ENCODE data around the gene SLC49A4. TPM values are rescaled to one million over a fixed set of nuclear protein-coding genes. Genes with fewer than 3 reads are reported as not detected.
"Not testable (repeated sequence)": the region's sequence is repeated elsewhere in the genome, so short reads cannot be mapped to it uniquely, and the experiment has no call there.

Gene SLC49A4, protein sequence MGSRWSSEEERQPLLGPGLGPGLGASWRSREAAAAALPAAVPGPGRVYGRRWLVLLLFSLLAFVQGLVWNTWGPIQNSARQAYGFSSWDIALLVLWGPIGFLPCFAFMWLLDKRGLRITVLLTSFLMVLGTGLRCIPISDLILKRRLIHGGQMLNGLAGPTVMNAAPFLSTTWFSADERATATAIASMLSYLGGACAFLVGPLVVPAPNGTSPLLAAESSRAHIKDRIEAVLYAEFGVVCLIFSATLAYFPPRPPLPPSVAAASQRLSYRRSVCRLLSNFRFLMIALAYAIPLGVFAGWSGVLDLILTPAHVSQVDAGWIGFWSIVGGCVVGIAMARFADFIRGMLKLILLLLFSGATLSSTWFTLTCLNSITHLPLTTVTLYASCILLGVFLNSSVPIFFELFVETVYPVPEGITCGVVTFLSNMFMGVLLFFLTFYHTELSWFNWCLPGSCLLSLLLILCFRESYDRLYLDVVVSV
- 32.1 TPM for total RNA-seq

DNA sequence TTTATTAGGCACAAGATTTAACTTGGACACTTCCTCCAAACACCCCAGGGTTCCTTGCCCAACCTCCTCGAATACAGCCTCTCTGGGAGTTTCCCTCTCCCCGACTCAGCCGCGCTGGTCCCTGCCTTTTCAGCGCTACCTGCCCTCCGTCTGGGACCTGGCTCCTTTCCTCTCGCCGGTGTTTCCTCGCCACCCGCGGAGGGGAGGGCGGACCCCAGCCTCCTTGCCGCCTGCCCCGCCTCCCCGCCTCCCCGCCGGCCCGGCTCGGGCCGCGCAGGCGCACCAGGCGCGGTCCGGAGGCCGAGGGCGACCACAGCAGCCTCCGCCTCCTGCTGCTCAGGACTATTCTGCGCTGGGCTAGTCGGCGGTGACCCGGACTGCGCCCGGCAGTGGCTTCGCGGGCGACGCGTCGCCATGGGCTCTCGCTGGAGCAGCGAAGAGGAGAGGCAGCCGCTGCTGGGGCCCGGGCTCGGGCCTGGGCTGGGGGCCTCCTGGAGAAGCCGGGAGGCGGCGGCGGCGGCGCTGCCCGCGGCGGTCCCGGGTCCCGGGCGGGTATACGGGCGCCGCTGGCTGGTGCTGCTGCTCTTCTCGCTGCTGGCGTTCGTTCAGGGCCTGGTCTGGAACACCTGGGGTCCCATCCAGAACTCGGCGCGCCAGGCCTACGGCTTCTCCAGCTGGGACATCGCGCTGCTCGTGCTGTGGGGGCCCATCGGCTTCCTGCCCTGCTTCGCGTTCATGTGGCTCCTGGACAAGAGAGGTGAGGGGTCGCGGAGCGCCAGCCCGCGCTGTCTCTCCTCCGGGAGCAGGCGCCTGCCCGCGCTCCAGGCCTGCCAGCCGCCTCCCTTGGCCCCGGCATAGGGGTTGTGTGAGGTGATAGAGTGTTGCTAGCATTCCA lies at the start of gene SLC49A4:
Gene SLC49A4 (plus strand): TSS at position 291 of the 895 bp plus-strand sequence. CDS start 124 bp downstream, at position 415.
- no peak for DNase-seq

DNA sequence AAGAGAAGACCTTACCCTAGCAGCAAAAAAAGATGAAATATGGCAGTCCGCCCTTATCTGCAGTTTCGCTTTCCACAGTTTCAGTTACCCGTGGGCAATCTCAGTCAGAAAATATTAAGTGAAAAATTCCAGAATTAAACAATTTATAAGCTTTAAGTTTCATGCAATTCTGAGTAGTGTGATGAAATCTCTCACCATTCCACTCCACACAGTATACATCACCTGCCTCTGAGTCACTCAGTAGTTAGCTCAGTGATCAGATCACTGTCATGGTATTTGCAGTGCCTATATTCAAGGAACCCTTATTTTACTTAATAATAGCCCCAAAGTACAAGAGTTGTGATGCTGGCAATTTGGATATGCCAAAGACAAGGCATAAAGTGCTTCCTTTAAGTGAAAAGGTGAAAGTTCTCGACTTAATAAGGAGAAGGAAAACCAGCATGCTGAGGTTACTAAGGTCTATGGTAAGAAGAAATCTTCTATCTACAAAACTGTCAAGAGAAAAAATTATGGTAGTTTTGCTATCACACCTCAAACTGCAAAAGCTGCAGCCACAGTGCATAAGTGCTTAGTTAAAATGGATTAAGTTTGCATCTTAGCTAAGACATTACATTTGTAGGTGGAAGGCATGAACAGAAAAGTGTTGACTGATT lies 49.4 kb upstream of the SLC49A4 start:
- no peak for DNase-seq

DNA sequence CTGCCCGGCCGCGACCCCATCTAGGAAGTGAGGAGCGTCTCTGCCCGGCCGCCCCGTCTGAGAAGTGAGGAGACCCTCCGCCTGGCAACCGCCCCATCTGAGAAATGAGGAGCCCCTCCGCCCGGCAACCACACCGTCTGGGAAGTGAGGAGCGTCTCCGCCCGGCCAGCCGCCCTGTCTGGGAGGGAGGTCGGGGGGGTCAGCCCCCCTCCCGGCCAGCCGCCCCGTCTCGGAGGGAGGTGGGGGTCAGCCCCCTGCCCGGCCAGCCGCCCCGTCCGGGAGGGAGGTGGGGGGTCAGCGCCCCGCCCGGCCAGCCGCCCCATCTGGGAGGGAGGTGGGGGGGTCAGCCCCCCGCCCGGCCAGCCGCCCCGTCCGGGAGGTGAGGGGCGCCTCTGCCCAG lies 47.6 kb upstream of the SLC49A4 start:
- not testable (repeated sequence) for DNase-seq

DNA sequence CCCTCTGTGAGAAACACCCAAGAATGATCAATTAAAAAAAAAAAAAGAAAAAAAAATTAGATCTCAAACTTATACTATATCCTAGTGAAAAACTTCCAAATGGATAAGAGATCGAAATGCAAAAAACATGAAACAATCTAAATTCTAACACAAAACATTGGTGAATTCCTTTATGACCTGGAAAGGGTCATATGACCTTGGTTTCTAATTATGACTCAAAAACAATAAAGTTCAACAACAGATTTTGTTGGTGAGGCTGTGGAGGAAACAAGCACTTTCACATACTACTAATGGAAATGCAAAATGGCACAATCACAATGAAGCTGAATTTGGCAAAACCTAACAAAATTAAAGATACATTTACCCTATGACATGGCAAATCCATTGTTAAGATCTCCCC lies 46.5 kb upstream of the SLC49A4 start:
- DNase-seq: no peak

DNA sequence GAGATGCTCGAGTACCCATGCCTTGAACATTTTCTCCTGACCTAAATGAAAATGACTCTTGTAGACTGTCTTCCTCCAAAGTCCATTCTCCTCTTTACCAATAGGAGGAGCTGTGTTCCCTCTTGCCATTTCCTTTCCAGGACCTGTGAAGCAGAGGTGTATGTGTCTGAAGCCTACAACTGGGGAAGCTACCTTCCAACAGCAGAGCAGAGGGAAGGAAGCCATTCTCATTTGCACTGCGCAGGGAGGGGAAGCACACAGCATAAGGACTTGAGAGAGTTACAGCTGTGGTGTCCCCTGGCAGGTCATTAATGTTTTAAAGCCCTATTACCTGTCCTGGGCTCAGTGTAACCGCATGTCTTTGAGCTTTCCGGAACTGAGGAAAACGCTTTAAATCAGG lies 39.9 kb upstream of the SLC49A4 start:
- DNase-seq: no peak

DNA sequence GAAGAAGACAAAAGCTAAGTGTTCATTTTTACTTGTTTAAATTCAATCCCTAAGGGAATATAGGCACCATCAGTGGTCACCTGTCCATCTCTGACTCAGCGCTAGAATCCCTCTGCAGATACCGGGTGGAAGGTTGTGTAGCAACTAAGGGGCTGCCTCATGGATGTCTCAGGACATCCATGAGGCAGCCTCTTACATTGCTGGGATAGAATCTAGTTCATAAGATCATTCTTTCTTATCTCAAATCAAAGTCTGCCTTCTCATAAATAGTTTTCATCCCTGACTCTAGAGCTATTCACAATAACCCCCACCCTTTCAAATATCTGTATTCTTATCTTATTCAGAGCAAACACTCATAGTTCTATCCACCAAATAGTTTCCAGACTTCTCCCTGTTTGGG lies 39.4 kb upstream of the SLC49A4 start:
- DNase-seq: no peak

DNA sequence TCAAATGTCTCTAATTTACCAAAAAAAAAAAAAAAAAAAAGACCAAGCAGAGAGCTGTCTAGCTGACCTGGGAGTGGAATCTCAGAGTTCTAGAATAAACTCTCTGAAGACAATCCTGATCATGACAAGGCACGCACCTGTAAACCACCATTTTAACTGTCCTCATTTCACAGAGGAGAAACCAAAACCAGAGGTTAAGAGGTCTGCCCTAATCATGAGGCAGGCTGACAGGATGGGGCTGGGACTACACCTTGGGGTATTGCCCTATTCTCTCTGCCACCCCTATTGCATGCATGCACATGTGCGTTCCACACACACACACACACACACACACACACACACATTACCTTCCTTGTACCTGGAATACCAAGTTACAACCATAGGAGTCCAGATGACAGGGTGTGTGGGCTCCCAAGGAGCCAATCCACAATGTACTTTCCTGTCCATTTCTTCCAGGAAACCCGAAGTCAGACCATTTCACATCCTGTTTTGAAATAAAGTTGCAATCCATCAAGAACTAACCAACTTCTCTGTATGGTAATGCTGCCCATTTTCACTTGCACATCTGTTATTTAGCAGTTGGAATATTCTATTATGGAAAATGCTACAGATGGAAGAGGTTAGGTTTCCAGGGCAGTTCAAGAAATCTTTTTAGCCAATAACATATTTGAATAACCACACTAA lies 35.9 kb upstream of the SLC49A4 start:
- DNase-seq: no peak

DNA sequence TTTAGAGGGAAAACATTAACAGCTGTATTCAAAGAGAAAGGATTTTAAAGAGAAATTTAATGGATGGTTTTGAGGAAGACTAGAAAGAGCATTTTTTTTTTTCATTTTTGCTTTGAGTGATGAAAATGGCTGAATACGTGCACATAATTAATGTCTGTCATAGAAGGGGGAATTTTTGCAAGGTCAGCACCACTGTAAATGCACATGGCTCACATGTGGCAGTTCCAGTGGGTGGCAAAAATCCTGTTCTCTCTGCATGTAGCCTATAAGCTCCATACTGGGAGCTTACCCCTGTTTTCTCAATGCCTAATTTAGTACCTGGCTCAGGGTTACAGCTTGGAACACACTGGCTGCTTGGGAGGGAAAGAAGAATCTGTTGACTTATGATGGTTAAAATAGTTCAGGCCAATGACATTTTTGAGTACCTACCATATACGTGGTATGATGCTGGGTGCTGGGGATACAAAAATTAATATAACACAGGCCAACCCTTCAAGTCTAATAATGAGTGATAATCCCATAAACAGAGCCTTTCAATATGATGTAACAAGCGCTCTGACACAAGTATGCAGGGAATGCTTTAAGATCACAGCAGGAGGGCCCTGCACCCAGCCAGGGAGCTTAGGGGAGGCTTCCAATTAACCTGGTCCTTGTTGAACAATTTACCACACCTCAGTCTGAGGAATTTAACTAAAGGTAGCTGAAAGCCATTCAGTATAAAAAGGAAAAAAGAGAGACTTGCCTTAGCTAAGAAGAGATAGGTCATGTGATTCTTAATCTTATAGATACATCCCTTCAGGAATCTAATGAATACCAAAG lies 34.2 kb upstream of the SLC49A4 start:
- DNase-seq: no peak

DNA sequence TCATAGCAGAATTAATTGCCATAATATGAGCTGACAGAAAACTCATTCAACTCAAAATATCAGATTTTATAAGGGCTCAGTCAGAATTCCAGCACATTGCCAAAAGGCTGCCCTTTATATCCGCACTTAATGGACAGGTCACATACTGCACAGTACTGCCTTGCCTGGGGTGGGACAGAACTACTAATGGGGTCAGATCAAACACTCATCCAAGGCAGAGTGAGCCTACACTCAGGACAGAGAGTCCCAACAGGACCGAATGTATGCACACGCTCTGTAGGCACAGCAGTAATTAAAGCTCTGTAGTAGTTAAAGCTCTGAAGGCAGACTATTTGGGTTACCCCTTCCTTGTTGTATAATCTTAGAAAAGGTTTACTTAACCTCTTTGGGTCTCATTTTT lies 28.4 kb upstream of the SLC49A4 start:
- no peak for DNase-seq

DNA sequence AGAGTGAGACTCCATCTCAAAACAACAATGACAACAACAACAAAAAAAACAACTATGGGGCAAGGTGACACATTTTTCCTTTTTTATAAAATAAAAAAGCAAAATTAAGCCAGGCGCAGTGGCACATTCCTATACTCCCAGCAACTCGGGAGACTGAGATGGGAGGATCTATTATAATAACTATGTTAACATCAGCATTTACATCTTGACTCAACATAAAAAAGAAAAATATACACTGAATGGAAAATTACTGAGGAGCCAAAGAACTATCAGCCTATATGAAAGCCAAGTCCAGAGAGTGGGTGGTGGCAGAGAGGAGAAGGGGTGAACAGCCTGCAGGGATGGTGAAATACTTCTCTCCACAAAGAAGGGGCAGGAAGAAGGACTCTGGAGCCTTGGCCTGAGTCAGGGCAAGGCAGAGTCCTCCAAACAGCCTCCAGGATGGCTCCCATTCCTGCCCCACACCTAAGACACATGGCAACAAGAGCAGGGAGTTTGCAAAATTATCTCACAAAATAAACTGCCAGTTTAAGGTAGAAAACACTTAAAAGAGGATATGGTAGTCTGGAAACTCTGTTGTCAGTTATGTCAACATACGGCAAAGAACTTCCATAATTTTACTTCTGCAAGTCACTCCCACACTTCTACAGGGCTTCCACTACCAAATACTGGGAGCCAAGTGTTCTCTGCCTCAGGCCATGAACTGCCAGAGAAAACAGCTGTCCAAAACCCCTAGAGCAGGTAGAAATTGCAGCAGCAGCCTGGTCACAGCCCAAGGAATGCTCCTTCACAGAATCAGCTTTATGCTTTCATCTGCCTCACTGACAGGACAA lies 27.1 kb upstream of the SLC49A4 start:
- no peak for DNase-seq

DNA sequence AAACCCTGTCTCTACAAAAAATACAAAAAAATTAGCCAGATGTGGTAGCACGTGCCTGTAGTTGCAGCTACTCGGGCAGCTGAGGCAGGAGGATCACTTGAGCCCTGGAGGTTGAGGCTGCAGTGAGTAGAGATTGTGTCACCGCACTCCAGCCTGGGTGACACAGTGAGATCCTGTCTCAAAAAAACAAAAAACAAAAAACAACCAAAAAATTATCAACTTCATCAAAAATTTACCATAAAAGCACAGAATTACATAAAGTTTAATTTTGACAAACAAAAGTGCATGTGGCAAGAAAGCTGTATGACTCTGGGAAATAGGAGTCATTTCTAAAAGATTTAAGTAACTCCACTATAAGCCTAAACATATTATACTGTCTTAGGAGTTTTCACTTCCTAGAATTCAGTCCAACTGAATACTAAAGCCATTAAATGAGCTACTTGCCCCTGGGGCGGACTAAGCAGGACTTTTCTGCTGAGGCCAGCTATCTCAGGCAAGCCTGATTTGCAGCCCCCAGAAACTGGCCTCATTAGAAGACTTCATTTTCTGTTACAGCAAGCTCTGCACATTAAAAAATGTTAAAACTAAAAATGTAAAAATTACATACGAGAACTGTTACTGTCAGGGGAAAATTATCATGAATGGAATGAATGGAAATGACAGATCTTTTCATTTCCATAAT lies 24.2 kb upstream of the SLC49A4 start:
- no peak for DNase-seq

DNA sequence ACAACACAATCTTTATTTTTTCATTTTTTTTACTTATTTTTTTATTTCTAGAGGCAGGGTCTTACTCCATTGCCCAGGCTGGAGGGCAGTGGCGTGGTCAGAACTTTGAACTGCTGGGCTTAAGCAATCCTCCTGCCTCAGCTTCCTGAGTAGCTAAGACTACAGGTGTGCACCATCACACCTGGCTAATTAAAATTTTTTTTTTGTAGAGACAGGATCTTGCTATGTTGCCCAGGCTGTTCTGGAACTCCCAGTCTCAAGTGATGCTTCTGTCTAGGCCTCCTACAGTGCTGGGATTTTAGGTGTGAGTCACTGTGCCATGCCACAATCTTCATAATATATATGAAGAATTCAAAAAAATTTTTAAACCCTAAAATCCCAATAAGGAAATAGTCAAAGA lies 22.0 kb upstream of the SLC49A4 start:
- DNase-seq: no peak

DNA sequence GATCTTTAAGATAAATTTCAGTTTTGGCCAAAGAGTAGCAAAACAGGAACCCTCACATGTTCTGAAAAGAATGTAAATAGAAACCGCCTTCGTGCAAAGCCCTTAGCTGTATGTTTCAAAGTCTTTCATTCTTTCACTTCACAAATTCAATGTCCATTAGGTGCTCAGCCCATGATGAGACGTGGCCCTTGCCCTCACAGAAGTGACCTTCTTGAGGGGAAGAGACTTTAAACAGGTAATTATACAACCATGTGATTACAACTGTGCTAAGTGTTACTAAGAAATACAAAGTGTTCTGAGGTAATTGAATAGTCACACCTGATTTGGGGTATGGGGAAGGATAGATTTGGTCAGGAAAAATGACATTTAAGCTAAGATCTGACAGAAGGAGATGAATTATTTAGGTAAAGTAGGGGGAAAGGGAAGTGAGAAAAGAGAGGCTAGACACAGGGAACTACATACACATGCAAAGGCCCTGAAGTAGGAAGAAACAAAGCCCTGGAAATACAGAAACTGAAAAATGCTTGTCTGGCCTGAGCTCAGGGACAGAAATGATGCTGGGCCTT lies 20.8 kb upstream of the SLC49A4 start:
- no peak for DNase-seq

DNA sequence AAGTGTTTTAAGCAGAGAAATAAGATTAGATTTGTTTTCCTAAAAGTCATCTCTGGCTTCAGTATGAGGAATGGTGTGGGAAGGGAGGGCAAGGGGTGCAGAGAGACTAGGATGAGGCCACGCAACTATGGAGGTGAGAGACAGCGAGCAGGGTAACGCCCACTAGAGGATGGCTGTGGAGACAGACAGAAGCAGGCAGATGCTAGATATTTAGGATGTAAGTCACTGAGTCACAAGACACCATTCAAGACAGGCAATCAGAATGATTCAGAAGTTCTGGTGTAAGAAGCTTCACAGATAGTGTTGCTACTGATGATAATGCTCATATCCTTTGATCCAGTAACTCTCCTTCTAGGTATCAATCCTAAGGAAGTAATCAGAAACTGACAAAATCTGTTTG lies 20.3 kb upstream of the SLC49A4 start:
- no peak for DNase-seq

DNA sequence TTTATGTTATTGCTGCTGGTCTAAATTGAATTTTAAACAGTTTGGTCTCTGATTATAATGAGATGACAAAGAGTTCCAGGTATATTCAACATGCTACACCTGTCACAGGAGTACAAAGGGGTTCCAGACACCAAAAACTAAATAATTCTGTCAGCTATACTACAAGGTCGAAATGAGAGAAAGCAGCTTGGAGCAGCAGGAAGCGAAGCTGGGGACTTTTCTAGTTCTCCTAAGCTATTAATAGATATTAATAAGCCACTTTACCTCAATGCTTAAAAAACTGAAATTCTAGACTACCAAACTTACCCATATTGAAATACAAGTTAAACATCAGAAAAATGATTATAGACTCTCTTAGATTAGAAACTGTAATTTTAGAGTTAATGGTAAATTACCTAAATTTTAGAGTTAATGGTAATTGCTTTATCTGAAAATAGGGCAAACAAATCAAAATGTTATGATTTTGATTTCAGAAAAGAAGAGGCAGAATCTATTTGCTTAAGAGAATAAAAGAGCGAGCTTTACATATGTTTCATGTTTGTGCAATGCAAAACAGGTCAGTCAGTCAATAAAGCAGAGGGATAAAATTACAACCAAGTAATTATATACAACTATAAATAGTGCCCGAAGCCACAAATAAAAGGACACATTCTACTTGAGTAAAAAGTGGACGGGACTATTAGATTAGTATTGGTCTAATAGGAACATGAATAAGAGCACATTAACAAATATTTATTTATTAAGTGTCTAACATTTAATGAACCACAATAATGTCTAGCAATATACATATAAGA lies 18.0 kb upstream of the SLC49A4 start:
- no peak for DNase-seq

DNA sequence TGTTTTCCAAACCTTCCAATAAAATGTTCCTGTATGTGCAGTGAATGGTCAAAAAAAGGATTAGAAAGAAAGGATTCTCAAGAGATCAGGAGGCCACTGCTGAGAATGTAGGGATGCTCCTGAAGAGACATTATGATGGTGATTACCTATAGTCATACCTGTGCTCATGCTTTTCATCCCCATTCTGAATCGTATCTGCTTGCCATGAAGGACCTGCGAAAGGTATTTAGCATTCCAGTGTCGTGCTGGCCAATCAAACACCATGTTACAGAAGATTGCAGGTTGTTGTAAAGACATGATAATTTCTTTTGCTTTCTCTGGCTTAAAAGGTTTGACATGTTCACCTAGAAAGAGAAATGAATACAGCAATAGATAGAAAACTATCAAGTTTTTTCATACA lies 17.3 kb upstream of the SLC49A4 start:
- DNase-seq: no peak

DNA sequence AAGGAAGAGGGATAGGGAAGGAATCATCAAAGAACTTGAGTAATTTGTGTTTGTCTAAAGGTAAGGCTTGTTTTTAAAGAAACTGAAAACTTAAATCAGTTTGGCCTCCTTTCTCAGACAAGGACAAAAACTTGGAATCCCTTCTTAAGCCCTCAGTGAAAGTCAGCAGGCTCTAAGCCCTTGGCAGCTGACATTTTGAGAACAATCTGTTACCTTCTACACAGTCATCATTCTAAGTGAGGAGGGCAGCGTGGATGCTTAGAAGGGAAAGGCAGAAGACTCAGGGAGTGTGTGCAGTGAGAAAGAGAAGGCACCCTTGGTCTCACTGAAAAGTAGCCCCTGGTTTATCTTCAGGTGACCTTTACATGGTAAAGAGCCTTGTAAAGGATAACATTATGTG lies 12.1 kb upstream of the SLC49A4 start:
- no peak for DNase-seq

DNA sequence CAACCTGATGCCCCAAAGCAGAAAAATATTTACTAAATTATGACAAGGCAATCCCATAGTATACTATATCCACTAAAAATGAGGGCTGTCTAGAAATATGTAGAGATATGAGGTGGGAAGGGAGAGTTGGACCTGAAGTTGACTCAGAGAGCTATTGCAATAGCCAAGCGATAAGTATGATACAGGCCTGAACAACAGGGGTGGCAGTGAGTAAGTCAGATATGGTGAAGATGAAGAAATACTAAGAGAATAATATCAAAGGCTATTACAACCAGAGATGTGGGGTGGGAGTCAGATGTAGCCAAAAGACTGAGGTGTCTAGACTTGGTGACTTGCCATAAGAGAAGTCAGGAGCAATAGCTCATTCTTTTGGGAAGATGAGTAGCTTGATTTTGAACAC lies 10.4 kb upstream of the SLC49A4 start:
- no peak for DNase-seq

DNA sequence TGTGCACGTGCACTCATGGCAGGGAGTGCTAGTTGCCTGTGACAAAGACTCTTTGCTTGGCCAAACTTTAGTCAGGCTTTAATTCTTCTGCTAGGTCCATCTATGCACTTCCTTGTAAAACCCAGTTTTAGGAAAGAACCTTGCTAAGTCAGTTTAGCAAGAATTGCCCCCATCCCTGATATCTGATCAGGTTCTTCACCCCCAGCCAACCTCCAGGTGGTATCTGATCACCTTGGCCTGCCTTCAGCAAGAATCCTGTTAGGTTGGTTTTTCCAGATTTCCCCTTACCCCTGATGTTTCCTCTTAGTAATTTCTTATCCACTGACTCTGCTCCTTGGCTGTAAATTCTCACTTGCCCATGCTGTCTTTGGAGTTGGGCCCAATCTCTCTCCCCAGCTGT lies 9.6 kb upstream of the SLC49A4 start:
- no peak for DNase-seq

All from occipital lobe (tissue), 2 donors.